ENCODE measurements around the gene RGS19.

RGS19 gene

DNA sequence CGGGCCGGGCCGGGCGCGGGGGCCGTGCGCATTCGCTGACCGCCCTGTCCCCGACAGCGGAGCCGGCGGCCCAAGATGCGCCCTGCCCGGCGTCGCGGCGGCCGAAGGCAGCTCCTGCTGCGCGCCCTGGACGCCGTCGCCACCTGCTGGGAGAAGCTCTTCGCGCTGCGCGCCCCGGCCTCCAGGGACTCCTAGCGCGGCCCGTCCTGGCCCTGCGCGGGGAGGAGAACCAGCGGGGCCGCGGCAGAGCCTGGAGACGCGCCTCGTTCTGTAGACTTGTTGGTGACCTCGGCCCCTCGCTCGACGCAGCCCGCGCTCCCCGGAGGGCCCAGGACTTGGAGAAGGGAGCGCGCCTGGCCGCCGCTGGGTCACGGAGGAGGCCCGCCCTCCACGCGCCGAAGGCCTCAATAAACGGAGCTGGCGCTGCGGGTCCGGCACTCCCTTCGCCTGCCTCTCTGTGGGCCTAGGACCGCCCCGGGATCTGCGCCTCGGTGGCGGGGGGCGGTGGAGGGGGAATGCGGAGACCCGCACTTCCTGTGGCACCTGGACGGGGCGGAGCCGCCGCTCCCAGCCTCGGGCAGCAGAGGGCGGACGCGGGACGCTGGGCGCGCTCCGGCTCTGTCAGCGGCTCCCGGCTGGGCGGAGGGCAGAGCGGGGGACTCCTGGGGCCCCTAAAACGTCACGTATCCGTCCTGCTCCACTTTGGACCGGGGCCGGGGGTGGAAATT is 40.6 kb downstream of the RGS19 start:
- TF ChIP-seq RAD21 (IDR thresholded peaks at IDR 0.05; ENCODE audit: low read depth) (peak; percentile 69), EGR1 (IDR thresholded peaks at IDR 0.05) (no peak), CEBPB (IDR thresholded peaks at IDR 0.05) (no peak), YY1 (IDR thresholded peaks at IDR 0.05; ENCODE audit: low read depth) (0 out of 2 replicates have a peak, but pooled peaks have one; percentile 35), TEAD4 (IDR thresholded peaks at IDR 0.05) (no peak), CREB1 (IDR thresholded peaks at IDR 0.05; ENCODE audit: low read depth) (no peak), ZBTB7A (IDR thresholded peaks at IDR 0.05; ENCODE audit: low read depth) (peak; percentile 91), EP300 (IDR thresholded peaks at IDR 0.05; ENCODE audit: borderline replicate concordance) (no peak), TCF12 (IDR thresholded peaks at IDR 0.05; ENCODE audit: low read depth) (peak; percentile 46; the same call in 1 of the 2 replicates)
- TF ChIP-seq, protein P1, sequence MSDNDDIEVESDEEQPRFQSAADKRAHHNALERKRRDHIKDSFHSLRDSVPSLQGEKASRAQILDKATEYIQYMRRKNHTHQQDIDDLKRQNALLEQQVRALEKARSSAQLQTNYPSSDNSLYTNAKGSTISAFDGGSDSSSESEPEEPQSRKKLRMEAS (IDR thresholded peaks at IDR 0.05): peak; percentile 63
- TF ChIP-seq, protein P2, sequence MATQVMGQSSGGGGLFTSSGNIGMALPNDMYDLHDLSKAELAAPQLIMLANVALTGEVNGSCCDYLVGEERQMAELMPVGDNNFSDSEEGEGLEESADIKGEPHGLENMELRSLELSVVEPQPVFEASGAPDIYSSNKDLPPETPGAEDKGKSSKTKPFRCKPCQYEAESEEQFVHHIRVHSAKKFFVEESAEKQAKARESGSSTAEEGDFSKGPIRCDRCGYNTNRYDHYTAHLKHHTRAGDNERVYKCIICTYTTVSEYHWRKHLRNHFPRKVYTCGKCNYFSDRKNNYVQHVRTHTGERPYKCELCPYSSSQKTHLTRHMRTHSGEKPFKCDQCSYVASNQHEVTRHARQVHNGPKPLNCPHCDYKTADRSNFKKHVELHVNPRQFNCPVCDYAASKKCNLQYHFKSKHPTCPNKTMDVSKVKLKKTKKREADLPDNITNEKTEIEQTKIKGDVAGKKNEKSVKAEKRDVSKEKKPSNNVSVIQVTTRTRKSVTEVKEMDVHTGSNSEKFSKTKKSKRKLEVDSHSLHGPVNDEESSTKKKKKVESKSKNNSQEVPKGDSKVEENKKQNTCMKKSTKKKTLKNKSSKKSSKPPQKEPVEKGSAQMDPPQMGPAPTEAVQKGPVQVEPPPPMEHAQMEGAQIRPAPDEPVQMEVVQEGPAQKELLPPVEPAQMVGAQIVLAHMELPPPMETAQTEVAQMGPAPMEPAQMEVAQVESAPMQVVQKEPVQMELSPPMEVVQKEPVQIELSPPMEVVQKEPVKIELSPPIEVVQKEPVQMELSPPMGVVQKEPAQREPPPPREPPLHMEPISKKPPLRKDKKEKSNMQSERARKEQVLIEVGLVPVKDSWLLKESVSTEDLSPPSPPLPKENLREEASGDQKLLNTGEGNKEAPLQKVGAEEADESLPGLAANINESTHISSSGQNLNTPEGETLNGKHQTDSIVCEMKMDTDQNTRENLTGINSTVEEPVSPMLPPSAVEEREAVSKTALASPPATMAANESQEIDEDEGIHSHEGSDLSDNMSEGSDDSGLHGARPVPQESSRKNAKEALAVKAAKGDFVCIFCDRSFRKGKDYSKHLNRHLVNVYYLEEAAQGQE (IDR thresholded peaks at IDR 0.05; ENCODE audit: low read depth): no peak

DNA sequence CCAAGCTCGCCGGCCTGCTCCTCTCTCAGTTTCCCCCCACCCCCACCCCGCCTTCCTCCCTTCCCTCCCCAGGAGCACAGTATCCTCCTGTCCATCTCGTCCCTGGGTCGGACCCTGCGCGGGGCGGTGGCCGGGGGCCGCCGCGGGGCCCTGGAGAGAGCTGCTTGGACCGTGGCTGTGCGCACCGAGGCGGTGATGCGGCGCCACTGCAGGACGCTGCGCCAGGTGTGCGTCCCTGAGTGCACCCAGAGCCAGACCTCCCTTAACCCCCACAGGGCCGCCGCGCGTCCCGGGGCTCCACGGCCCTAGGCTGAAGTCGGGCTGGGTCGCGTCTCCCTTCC is 41.1 kb downstream of the RGS19 start:
- no peak for TF ChIP-seq NFIC (IDR thresholded peaks at IDR 0.05)
- no peak for TF ChIP-seq EGR1 (IDR thresholded peaks at IDR 0.05)
- TF ChIP-seq ZBTB7A (IDR thresholded peaks at IDR 0.05; ENCODE audit: low read depth): no peak
- no peak for TF ChIP-seq CEBPB (IDR thresholded peaks at IDR 0.05)
- TF ChIP-seq EP300 (IDR thresholded peaks at IDR 0.05; ENCODE audit: borderline replicate concordance): no peak
- TF ChIP-seq TAF1 (IDR thresholded peaks at IDR 0.05; ENCODE audit: low read depth): no peak
- TF ChIP-seq, protein P3, sequence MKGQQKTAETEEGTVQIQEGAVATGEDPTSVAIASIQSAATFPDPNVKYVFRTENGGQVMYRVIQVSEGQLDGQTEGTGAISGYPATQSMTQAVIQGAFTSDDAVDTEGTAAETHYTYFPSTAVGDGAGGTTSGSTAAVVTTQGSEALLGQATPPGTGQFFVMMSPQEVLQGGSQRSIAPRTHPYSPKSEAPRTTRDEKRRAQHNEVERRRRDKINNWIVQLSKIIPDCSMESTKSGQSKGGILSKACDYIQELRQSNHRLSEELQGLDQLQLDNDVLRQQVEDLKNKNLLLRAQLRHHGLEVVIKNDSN (IDR thresholded peaks at IDR 0.05): no peak
- no peak for TF ChIP-seq YY1 (IDR thresholded peaks at IDR 0.05; ENCODE audit: low read depth)
- TF ChIP-seq, protein P1 (IDR thresholded peaks at IDR 0.05): no peak
- TF ChIP-seq FOXM1 (IDR thresholded peaks at IDR 0.05; ENCODE audit: borderline replicate concordance, low read depth): no peak
- TF ChIP-seq, protein P2 (IDR thresholded peaks at IDR 0.05; ENCODE audit: low read depth): no peak
- TF ChIP-seq RAD21 (IDR thresholded peaks at IDR 0.05; ENCODE audit: low read depth): no peak
- no peak for TF ChIP-seq CREB1 (IDR thresholded peaks at IDR 0.05; ENCODE audit: low read depth)
- no peak; the same call in 1 of the 2 replicates for TF ChIP-seq TCF12 (IDR thresholded peaks at IDR 0.05; ENCODE audit: low read depth)

DNA sequence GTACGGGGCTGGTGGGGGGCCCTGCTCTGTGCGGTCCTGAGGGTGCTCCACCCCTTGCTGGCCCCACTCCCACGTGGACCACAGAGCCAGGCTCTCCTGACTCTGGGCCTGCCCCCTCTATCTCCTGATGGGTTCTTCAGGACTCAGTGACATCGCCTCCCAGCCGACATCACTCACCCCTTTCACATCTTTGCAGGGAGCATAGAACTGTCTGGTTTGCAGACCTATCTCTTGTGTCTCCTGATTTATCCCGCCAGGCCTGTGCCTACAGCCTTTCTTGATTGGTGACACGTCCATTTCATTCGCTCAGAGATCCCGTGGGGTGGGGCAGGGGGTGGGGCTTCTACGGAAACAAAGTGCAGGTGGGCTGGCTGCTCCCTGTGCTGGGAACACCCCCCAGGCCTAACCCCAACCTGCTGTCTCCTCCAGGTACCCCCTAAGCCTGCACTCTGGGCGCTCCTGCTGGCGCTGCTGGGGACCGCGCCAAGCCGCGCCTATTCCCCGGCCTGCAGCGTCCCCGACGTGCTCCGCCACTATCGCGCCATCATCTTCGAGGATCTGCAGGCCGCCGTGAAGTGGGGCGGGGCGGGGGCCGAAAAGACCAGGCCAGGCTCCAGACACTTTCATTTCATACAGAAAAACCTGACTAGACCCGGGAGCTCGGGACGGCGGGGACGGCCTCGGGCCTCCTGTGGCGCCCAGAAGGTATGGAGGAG is 41.7 kb downstream of the RGS19 start:
- TF ChIP-seq CEBPB (IDR thresholded peaks at IDR 0.05): no peak
- TF ChIP-seq FOXM1 (IDR thresholded peaks at IDR 0.05; ENCODE audit: borderline replicate concordance, low read depth): no peak
- TF ChIP-seq, protein P1 (IDR thresholded peaks at IDR 0.05): no peak
- TF ChIP-seq, protein P3 (IDR thresholded peaks at IDR 0.05): no peak
- no peak for TF ChIP-seq EGR1 (IDR thresholded peaks at IDR 0.05)
- TF ChIP-seq TAF1 (IDR thresholded peaks at IDR 0.05; ENCODE audit: low read depth): no peak
- no peak for TF ChIP-seq EP300 (IDR thresholded peaks at IDR 0.05; ENCODE audit: borderline replicate concordance)
- no peak for TF ChIP-seq YY1 (IDR thresholded peaks at IDR 0.05; ENCODE audit: low read depth)
- no peak for TF ChIP-seq TCF12 (IDR thresholded peaks at IDR 0.05; ENCODE audit: low read depth)
- TF ChIP-seq, protein P2 (IDR thresholded peaks at IDR 0.05; ENCODE audit: low read depth): no peak
- no peak for TF ChIP-seq CREB1 (IDR thresholded peaks at IDR 0.05; ENCODE audit: low read depth)
- TF ChIP-seq ZBTB7A (IDR thresholded peaks at IDR 0.05; ENCODE audit: low read depth): no peak
